ENCODE results near the gene SH3D19. TPM values are rescaled to one million over a fixed set of nuclear protein-coding genes. Genes with fewer than 3 reads are reported as not detected.

SH3D19 gene
- total and polyA plus RNA-seq, 2 of the 4 experiments (the other 2 are of a cell fraction): 14.4 to 27.2 TPM

DNA sequence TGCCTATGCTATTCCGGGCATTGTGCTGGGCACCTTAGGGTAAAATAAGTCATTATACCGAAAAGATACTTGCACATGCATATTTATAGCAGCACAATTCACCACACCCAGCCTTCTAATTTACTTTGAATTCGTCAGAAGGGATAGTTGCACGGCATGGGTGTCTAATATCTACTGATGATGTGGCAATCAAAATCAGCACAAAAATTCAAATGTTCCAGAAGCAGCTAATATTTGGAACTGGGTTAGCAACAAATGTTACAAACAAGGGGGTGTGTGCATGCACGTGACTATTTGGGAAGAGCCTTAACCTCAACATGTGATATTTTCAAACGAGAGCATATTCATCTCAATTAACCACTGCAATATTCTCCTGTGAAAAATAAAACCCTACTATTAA lies 128.2 kb downstream of the SH3D19 start:
- Histone ChIP-seq H3K36me3 (ENCODE audit: control insufficient read depth, insufficient read depth, low read length) (no peaks in the 10 kb centered on the region), H3K4me1 (ENCODE audit: control insufficient read depth, insufficient read depth, low read length) (peaks cover 4% of the 10 kb centered on the region), H2BK5ac (ENCODE audit: low read depth, low read length, poor library complexity, severe bottlenecking) (no peak overlapping the region), H2BK20ac (ENCODE audit: low read depth, low read length) (no peak overlapping the region), H3K9me3 (ENCODE audit: control insufficient read depth, insufficient read depth, low read length) (no peaks in the 10 kb centered on the region), H3K27me3 (ENCODE audit: control insufficient read depth, insufficient read depth, low read length) (no peaks in the 10 kb centered on the region), H2AK5ac (ENCODE audit: low read depth, low read length) (no peak overlapping the region), H3K79me1 (ENCODE audit: low read depth in 1 of 2, low read length in 2 of 2) (peaks cover 4 to 19% of the 10 kb centered on the region in 2 experiments; a peak in 2 of 4 replicates), H2AFZ (replicated peaks; ENCODE audit: low read length, poor library complexity) (no peak overlapping the region), H2AK9ac (replicated peaks; ENCODE audit: low read depth, low read length, poor library complexity) (no peak overlapping the region), H4K20me1 (ENCODE audit: insufficient read depth, low read length) (no peaks in the 10 kb centered on the region), H4K91ac (ENCODE audit: insufficient read depth, low read depth, low read length) (no peak overlapping the region), H3K4me2 (ENCODE audit: low read depth, low read length) (no peak overlapping the region), H3K4ac (ENCODE audit: low read depth, low read length) (no peak overlapping the region), H2BK120ac (ENCODE audit: low read depth, low read length) (no peak overlapping the region), H3K14ac (replicated peaks; ENCODE audit: low read depth, low read length) (no peak overlapping the region), H3K27ac (ENCODE audit: insufficient read depth, low read length) (no peak overlapping the region), H3K4me3 (ENCODE audit: insufficient read depth, low read depth, low read length) (no peak overlapping the region), H4K5ac (ENCODE audit: low read depth, low read length) (no peak overlapping the region), H3K9ac (ENCODE audit: low read depth, low read length) (no peak overlapping the region), H3K18ac (ENCODE audit: low read depth, low read length) (no peak overlapping the region), H3K56ac (ENCODE audit: extremely low read depth, insufficient read depth, low read length) (no peak overlapping the region), H3K9me1 (ENCODE audit: insufficient read depth, low read length) (no peaks in the 10 kb centered on the region), H2BK15ac (ENCODE audit: low read depth, low read length) (no peak overlapping the region), H3K23ac (ENCODE audit: low read depth, low read length) (no peak overlapping the region), H4K8ac (ENCODE audit: low read depth in 2 of 2, low read length in 2 of 2) (no peak overlapping the region)
- BruUV-seq (replicated peaks): no TSS peak
- dilution Hi-C loops (cut with HindIII; ENCODE audit: low sequenced_read_pairs, unreplicated experiment): no loop called here
- in situ Hi-C loops (cut with MboI; ENCODE audit: low sequenced_read_pairs): no loop called here
- DNase-seq (no peak), ATAC-seq (ENCODE audit: low read depth) (no peak)
- TF ChIP-seq CHD1 (IDR thresholded peaks at IDR 0.05; ENCODE audit: low read depth, low read length) (no peak), SMC3 (IDR thresholded peaks at IDR 0.05; ENCODE audit: low read depth, low read length) (no peak), CEBPB (IDR thresholded peaks at IDR 0.05; ENCODE audit: low read depth, low read length) (no peak), RAD21 (IDR thresholded peaks at IDR 0.05; ENCODE audit: low read length) (no peak), BHLHE40 (IDR thresholded peaks at IDR 0.05; ENCODE audit: low read depth, low read length) (no peak), NFE2L2 (IDR thresholded peaks at IDR 0.05; ENCODE audit: low read depth, low read length) (no peak)
- CTCF ChIA-PET: no interaction called here
- intact Hi-C loops (cut with micrococcal nuclease): no loop called here
- WGBS, 2 experiments (ENCODE audit: extremely low coverage in 2 of 2, insufficient read length in 1 of 2): no CpG with 5 or more reads among the region's 6 CpGs
- POLR2A ChIA-PET (ENCODE audit: unreplicated experiment): no interaction called here
